Natural killer cell (primary cell): ENCODE data around the gene ARL15. TPM values are rescaled to one million over a fixed set of nuclear protein-coding genes. Genes with fewer than 3 reads are reported as not detected.

Source experiments
- ATAC-seq, 3 donors: fragments of 150-1000 bp in 2 of 3; fragments of 200-7000 bp in 1 of 3; cut with Tn5 transposase; 1 replicate in 1 of 3; 2 replicates in 2 of 3; pipeline ENCODE4 v1.10.0; 2021; ENCODE audit warnings: mild to moderate bottlenecking in 2 of 3, moderate library complexity in 2 of 3
- DNase-seq, 2 donors: peaks; one replicate each; pipeline versions ENCODE4 v3.0.0 to v3.0.0-alpha.2; 2013 to 2021; ENCODE audit warnings: mixed read lengths in 1 of 2
- H3K27ac ChIP-seq: one replicate; pipeline ENCODE4 v1.5.1; 2013; ENCODE audit warnings: mild to moderate bottlenecking, low read length
- H3K27me3 ChIP-seq: one replicate; pipeline ENCODE4 v1.6.1; 2013; ENCODE audit warnings: low read length; ENCODE audit not compliant: control insufficient read depth, insufficient read depth
- H3K36me3 ChIP-seq: one replicate; pipeline ENCODE4 v1.6.1; 2013; ENCODE audit warnings: low read length; ENCODE audit not compliant: control insufficient read depth, insufficient read depth
- H3K4me1 ChIP-seq: one replicate; pipeline ENCODE4 v1.6.1; 2013; ENCODE audit warnings: low read length; ENCODE audit not compliant: control insufficient read depth, insufficient read depth
- H3K4me3 ChIP-seq: one replicate; pipeline ENCODE4 v1.5.1; 2013; ENCODE audit warnings: low read length
- H3K9me3 ChIP-seq: one replicate; pipeline ENCODE4 v1.6.1; 2013; ENCODE audit warnings: low read length; ENCODE audit not compliant: control insufficient read depth, insufficient read depth
- H3K27ac Mint-ChIP-seq, 2 donors: one replicate each; pipeline ENCODE4 v1.8.0; 2022; ENCODE audit warnings: mild to moderate bottlenecking in 2 of 2, mixed read lengths in 2 of 2, moderate library complexity in 1 of 2
- H3K27me3 Mint-ChIP-seq, 2 donors: one replicate each; pipeline ENCODE4 v1.8.0; 2022; ENCODE audit warnings: low read depth in 2 of 2, mixed read lengths in 2 of 2
- H3K36me3 Mint-ChIP-seq: one replicate; pipeline ENCODE4 v1.8.0; 2022; ENCODE audit warnings: mixed read lengths
- H3K4me1 Mint-ChIP-seq, 2 donors: one replicate each; pipeline ENCODE4 v1.8.0; 2022; ENCODE audit warnings: mixed read lengths in 2 of 2
- H3K4me3 Mint-ChIP-seq: one replicate; pipeline ENCODE4 v1.8.0; 2022; ENCODE audit warnings: mild to moderate bottlenecking, moderate library complexity, mixed read lengths
- H3K9me3 Mint-ChIP-seq, 2 donors: one replicate each; pipeline ENCODE4 v1.8.0; 2022; ENCODE audit warnings: mixed read lengths in 2 of 2
- WGBS: methylation state at CpG from one replicate; pipeline ENCODE4 v1.1.7; 2013; ENCODE audit warnings: missing lambda C conversion rate; ENCODE audit not compliant: insufficient coverage; 5-methylcytosine and 5-hydroxymethylcytosine counted together
- intact Hi-C: fragments of 100-400 bp; cut with micrococcal nuclease; formaldehyde crosslinking; loops from one replicate; pipeline ENCODE4 v1.14.2; 2022
- total RNA-seq, 4 donors: library from RNA; stranded (reverse); fragments of 120-200 nt in 1 of 4; gene quantifications; one replicate each; pipeline versions ENCODE4 v1.2.3 to v1.2.4, GENCODE V29; 2013 to 2022
- TF ChIP-seq, protein P1 (sequence below): fragments of 200-600 bp; IDR thresholded peaks from one replicate; pipeline ENCODE4 v1.8.0; 2022; ENCODE audit warnings: antibody characterized with exemption

ARL15 gene
- total RNA-seq, 3 donors from 2014 or later (not counting 1 experiment from before 2014, with no cell fraction given): 28.9 to 35.1 (median 33.1) TPM

DNA sequence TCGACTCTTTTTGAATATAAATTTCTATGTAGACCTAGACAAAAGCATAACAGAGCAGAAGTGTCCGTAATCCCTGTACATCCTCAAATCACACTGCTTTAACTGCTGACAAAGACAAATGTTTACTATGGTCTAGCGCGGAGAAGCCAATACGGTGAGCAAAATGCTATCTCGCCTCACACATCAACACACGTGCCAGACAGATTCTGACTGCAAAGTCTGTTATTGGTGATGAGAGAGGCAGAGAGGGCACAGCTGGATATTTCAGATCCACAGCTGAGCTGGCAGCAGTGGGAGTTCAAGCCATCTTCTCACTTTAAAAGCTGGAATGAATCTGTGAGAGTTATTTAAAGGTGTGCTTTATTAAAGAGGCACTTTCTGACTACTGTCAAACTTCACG is 124.3 kb downstream of the ARL15 start:
- Mint-ChIP-seq H3K27ac (no peak overlapping the region), H3K9me3 (no peaks in the 10 kb centered on the region), H3K36me3 (no peaks in the 10 kb centered on the region), H3K27me3 (no peaks in the 10 kb centered on the region), H3K4me3 (no peak overlapping the region), H3K4me1 (peaks cover 22 to 34% of the 10 kb centered on the region in 2 donors)
- Histone ChIP-seq H3K9me3 (no peaks in the 10 kb centered on the region), H3K4me3 (no peak overlapping the region), H3K36me3 (no peaks in the 10 kb centered on the region), H3K27me3 (no peaks in the 10 kb centered on the region), H3K4me1 (no peaks in the 10 kb centered on the region), H3K27ac (no peak overlapping the region)
- DNase-seq: no peak
- intact Hi-C loops: no loop called here
- 93% methylated on average over 8 of the region's 8 CpGs for WGBS
- no peak for ATAC-seq
- TF ChIP-seq, protein P1, sequence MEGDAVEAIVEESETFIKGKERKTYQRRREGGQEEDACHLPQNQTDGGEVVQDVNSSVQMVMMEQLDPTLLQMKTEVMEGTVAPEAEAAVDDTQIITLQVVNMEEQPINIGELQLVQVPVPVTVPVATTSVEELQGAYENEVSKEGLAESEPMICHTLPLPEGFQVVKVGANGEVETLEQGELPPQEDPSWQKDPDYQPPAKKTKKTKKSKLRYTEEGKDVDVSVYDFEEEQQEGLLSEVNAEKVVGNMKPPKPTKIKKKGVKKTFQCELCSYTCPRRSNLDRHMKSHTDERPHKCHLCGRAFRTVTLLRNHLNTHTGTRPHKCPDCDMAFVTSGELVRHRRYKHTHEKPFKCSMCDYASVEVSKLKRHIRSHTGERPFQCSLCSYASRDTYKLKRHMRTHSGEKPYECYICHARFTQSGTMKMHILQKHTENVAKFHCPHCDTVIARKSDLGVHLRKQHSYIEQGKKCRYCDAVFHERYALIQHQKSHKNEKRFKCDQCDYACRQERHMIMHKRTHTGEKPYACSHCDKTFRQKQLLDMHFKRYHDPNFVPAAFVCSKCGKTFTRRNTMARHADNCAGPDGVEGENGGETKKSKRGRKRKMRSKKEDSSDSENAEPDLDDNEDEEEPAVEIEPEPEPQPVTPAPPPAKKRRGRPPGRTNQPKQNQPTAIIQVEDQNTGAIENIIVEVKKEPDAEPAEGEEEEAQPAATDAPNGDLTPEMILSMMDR: no peak

DNA sequence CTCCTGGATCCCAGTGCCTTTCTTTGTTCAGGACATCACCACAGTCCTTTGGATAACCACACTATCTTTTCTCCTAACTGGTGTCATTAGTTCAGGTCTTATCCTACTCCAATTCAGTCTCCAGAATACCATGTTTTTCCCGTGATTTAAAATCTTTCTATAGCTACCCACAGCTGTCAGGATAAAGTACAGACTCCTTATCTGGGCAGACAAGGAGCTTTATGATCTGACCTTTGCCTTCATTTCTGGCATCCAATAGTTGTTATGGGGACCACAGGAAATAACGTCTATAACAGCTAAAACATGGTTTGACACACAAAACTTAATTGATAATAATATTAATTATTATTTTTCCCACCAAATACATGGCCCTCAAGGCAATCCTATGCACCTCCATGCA is 125.6 kb downstream of the ARL15 start:
- Histone ChIP-seq H3K9me3 (no peaks in the 10 kb centered on the region), H3K4me3 (no peak overlapping the region), H3K36me3 (no peaks in the 10 kb centered on the region), H3K27me3 (no peaks in the 10 kb centered on the region), H3K4me1 (no peaks in the 10 kb centered on the region), H3K27ac (no peak overlapping the region)
- TF ChIP-seq, protein P1: no peak
- Mint-ChIP-seq H3K27me3 (no peaks in the 10 kb centered on the region), H3K9me3 (no peaks in the 10 kb centered on the region), H3K36me3 (no peaks in the 10 kb centered on the region), H3K4me3 (no peak overlapping the region), H3K27ac (no peak overlapping the region), H3K4me1 (peaks cover 15 to 30% of the 10 kb centered on the region in 2 donors)
- WGBS: 100% methylated on average over 1 of the region's 2 CpGs
- ATAC-seq (no peak), DNase-seq (no peak)
- intact Hi-C loops: no loop called here

DNA sequence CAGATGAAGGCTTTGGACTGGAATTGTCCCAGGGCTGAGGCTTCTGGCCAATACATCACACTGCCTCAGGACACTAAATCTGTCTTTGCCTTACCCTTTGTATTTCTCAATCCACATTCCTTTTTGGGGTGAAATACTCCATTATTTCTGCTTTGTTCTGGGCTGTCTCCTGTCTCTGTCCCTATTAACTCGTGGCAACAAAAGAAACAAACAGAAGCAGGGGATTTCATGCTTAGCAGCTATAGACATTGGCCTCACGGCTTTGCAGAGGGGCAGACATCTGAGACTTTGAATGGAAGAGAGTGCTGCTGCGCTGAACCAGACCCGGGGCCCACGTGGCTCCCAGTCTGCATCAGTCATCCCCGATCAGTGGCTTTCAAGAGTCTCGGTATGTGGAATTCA is 129.7 kb downstream of the ARL15 start:
- H3K4me3 ChIP-seq: no peak overlapping the region
- H3K27me3 Mint-ChIP-seq: no peaks in the 10 kb centered on the region
- no peaks in the 10 kb centered on the region for H3K9me3 Mint-ChIP-seq
- 92% methylated on average over 7 of the region's 7 CpGs for WGBS
- no peaks in the 10 kb centered on the region for H3K36me3 ChIP-seq
- H3K9me3 ChIP-seq: no peaks in the 10 kb centered on the region
- intact Hi-C loops: no loop called here
- DNase-seq: no peak
- peaks cover 25 to 45% of the 10 kb centered on the region in 2 donors for H3K4me1 Mint-ChIP-seq
- no peaks in the 10 kb centered on the region for H3K4me1 ChIP-seq
- TF ChIP-seq, protein P1: no peak
- no peaks in the 10 kb centered on the region for H3K27me3 ChIP-seq
- no peak overlapping the region for H3K4me3 Mint-ChIP-seq
- no peak overlapping the region for H3K27ac Mint-ChIP-seq
- H3K36me3 Mint-ChIP-seq: no peaks in the 10 kb centered on the region
- no peak for ATAC-seq
- no peak overlapping the region for H3K27ac ChIP-seq

DNA sequence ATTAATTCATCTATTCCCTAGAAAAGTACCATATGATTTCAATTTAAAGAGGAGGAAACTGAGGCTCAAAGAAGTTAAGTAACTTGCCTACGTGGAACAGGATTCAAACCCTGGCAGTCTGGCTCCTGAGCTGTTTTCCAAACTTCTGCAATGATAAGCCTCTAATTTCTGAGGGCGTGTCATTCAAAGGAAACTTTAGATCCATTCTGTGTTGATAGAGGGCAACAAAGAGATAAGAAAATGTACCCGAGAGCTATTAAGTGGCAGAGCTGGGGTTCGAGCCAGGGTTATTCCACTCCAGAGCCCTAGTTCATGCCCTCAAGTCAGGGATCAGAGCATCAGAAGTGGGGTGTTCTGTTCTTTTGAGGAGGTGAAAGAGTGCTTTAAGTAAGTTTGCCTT is 131.4 kb downstream of the ARL15 start:
- H3K27me3 ChIP-seq: no peaks in the 10 kb centered on the region
- H3K4me3 ChIP-seq: no peak overlapping the region
- Mint-ChIP-seq H3K36me3 (no peaks in the 10 kb centered on the region), H3K27ac (no peak overlapping the region), H3K27me3 (no peaks in the 10 kb centered on the region), H3K4me1 (peaks cover 29 to 43% of the 10 kb centered on the region in 2 donors), H3K4me3 (no peak overlapping the region), H3K9me3 (no peaks in the 10 kb centered on the region)
- DNase-seq (no peak), ATAC-seq (no peak)
- no peaks in the 10 kb centered on the region for H3K4me1 ChIP-seq
- no peaks in the 10 kb centered on the region for H3K36me3 ChIP-seq
- TF ChIP-seq, protein P1: no peak
- intact Hi-C loops: no loop called here
- no peaks in the 10 kb centered on the region for H3K9me3 ChIP-seq
- WGBS: 97% methylated on average over 4 of the region's 4 CpGs
- no peak overlapping the region for H3K27ac ChIP-seq
